HG03521 (cell line): ENCODE measurements around the gene SDR42E2.
"Not testable (repeated sequence)": the region's sequence is repeated elsewhere in the genome, so short reads cannot be mapped to it uniquely, and the experiment has no call there.

Experiments used
- ATAC-seq: cut with Tn5 transposase; IDR thresholded peaks from one replicate; pipeline ENCODE4 v1.9.1; 2021; ENCODE audit warnings: mild to moderate bottlenecking, moderate library complexity; ENCODE audit not compliant: unreplicated experiment

SDR42E2 gene

GRCh38 chr16:22190776-22191531 lies 28.6 kb downstream of the SDR42E2 start:
- peak; percentile 39 for ATAC-seq

DNA sequence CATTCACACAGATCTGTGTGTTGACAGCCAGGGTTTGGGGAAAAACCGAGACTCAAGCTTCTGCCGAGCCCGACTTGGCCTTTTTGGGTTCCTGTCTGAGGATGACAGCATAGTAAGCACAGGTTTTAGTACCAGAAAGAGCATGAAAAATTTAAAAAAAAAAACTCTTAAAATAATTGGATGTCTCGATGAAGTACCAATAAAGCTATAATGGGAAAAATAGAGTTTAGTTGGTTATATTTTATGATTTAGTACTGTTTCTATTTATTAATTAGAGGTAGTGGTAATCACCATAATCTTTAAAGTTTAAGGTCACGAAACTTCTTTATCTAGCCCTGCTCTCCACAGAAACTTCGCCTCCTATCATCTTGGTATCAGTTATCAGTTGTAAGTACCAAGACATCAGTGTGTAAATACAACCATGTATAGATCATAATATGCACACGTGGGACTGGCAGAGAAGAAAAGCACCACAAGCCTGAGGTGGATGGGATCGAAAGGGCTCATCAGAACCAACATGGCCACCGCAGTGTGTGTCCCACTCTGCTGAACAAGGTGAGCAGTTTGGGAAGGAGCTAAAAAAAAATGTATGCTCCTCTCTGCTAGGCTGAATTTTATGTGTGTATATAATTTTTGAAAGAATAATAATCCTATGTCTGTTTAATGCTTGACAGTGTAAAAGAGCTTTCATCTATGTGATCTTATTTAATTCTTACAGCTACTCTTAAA lies 29.4 kb downstream of the SDR42E2 start:
- ATAC-seq, result no peak

DNA sequence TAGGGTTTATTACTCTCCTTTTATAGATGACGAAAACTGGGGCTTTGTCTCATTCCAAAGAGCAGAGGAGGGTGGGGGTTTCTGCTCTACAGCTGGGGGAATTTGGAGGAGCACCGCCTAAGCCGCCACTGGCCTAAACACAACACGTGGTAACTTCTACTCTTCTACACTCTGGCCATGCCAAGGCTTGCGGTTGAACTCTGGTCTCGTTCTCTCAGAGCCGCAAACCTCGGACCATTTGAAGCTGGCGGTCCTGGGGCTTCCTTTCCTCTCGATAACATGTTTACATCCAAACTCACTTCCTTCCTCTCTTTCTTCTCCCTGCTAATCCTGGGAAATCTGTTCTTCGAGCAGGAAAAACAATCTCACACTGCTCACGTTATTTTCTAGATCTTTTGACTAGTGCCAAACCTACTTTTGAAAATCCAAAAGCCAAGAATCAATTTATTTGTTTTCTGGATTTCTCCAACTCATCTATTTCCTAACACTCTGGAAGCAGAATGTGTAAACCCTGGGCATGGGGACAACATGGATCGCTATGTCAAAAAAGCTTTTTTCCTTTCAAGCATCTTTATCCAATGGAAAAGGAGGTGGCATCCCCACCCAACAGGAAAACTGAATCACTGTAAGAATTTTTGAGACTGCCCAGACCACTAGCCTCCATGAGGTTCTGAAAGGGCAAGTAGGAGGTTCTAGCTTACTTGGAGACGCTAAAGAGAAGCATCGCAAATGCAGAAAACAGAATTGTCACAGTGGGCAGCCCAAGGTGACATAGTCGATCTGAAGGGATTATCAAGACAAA lies 30.2 kb downstream of the SDR42E2 start:
- no peak for ATAC-seq

DNA sequence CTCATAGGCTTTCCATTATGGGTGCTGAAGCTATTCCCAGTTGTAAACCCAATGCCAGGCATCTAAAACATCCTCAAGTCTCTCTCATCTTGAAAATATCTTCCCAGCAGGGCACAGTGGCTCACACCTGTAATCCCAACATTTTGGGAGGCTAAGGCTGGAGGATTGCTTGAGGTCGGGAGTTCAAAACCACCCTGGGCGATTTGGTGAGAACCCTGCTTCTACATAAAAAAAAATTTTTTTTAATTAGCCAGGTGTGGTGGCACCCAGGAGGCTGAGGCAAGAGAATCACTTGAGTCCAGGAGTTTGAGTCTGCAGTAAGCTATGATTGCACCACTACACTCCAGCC lies 30.7 kb downstream of the SDR42E2 start:
- ATAC-seq, result no peak

- no peak for ATAC-seq
These were observed 32.6 kb downstream of the SDR42E2 start for GRCh38 chr16:22194707-22195444.

DNA sequence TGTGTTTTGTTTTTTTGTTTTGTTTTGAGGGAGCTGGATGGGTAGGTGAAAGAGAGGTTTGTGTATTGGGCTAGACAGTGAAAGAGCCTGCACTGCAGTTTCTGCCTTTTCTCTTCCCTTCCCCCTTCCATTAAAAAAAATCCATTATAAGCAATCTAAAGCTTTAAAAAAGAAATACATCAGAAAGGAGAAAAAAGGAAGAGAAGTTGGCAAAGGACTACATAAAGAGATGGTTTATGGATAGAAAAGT lies 33.1 kb downstream of the SDR42E2 start:
- no peak for ATAC-seq

GRCh38 chr16:22195695-22196558 lies 33.6 kb downstream of the SDR42E2 start:
- ATAC-seq, result peak; percentile 32

DNA sequence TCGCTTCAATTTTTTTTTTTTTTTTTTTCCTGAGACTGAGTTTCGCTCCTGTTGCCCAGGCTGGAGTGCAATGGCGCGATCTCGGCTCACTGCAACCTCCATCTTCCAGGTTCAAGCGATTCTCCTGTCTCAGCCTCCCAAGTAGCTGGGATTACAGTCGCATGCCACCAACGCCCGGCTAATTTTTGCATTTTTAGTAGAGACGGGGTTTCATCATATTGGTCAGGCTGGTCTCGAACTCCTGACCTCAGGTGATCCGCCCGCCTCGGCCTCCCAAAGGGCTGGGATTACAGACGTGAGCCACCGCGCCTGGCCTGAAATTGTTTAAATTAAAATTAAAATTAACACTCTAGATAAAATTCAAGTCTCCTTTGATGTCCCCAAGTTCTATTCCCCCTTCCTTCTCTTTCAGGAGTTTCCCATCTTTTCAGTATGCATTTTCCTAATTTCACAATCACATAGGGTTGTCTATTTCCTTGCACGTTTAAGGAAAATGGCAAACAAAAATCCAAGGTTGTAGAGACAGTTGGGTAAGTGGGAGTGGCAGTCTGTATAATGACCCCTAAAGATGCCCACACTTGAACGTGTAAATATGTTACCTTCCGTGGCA lies 34.4 kb downstream of the SDR42E2 start:
- not testable (repeated sequence) for ATAC-seq

- no peak for ATAC-seq
These were observed 36.4 kb downstream of the SDR42E2 start for GRCh38 chr16:22198547-22199293.

GRCh38 chr16:22202261-22202637 lies 39.9 kb downstream of the SDR42E2 start:
- no peak for ATAC-seq

- ATAC-seq, result no peak
These were observed 40.8 kb downstream of the SDR42E2 start for GRCh38 chr16:22203091-22203490.

DNA sequence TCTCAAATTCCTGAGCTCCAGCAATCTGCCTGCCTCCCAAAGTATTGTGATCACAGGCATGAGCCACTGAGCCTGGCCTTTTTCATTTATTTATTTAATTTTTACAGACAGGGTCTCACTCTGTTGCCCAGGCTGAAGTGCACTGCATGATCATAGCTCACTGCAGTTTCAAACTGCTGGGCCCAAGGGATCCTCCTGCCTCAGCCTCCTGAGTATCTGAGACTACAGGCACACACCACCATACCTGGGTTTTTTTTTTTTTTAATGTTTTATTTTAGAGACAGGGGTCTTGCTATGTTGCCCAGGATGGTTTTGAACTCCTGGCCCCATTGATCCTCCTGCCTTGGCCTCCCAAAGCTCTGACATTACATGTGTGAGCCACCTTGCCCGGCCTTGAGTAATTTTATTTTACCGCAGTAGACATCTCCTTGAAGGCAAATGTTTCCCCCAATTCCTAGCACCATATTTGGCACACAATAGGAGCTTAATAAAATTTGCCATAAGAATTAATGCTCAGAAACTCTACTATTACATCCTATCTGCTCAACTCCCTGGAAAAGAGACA lies 41.9 kb downstream of the SDR42E2 start:
- no peak for ATAC-seq

DNA sequence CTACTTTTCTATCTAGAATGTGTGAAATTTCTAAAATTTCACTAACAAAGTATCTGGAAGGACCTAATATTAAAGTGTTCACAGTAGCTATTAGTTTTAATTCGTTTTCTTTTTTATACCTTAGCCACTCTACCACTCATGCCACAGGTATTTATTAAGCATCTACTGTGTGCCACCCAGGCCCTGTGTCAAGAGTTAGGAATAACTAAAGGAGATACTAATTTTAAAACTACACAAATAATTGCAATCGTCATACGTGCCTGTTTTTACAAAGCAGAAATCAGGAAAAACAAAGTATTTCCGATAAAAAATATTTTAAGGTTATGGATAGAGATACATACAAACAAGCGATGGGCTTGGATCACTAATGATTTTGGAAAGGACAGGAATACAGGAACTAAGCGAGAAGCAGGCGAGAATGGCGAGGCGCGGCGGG lies 43.3 kb downstream of the SDR42E2 start:
- no peak for ATAC-seq

DNA sequence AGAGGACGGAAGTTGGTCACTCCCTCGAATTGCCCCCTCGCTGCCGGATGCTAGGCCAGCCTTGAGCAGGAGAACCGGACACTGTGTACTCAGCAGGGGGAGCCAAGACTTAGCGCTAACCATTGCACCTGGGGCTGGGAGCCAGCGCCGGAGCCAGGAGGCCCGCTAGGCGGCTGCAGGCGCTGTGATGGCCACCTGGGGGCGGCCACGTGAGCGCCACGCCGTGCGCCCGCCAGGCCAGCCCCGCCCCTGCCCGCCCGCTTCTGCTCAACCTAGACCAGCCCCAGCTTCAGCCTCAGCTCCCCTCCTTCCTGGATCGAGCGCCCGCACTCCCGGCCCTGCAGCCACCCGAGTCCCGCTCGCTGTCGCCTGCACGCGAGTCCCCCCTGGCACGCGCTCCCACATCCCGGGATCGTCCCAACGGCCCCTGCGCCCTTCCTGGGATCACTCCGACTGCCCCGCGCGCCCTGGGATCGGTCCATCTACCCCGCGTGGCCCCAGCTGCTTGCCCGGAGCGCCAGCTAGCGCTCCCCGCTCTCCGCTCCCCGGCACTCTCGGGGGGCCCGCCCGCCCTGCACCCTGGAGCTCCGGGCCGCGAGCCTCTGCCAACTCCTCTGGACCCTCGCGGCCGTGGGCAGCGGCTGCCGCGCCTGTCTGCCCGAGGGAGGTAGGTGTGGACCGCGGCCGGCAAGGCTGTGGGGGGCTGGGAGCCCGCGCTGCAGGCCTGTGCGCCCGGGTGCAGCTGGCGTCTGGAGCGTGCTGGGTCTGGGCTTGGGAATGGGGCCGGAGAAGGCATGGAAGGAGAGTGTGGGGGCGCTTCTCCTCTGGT lies 43.9 kb downstream of the SDR42E2 start, which contains the start of gene EEF2K:
Gene EEF2K (plus strand): TSS at position 266 of the 829 bp plus-strand sequence. CDS start 19,452 bp downstream, outside the sequence.
- ATAC-seq, result peak; percentile 80

DNA sequence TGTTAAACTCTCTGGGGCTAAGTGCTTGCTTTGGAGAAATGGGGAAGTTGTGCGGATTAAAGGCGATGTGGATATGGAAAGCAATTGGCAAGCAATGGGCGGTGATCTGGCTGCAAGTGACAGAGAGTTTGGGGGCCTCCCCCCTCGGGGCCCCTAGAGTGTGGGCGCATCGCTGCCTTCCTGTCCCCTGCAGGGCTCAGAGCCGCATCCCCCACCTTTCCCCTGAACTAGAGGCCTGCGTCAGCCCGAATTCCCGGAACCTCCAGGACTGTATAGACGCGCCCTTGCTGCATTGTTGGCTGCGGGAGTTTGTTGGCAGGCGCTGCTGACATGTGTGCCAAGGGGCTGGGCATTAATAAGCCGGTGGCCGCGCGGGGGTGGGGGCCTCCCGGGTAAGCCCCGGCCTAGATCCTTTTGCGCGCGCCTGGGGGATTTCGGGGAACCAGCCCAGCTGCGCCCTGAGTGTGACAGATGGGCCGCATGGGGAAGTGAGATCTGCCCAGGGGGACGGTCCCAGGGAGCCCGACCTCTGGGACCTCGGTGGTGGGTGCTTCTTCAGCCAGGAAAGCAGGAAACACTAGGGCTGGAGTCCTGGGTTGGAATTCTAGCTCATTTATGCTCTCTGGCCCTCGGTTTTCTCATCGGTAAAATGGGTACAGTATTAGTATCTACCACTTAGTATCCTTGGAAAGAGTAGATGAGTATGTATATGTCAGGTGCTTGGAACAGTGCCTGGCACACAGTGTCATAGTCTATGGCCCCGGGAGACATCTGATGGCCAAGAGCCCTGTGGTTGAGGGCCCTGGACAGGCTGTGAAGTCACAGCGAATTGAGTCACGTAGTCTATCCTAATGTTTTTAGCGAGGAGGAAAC lies 44.8 kb downstream of the SDR42E2 start:
- ATAC-seq, result no peak

DNA sequence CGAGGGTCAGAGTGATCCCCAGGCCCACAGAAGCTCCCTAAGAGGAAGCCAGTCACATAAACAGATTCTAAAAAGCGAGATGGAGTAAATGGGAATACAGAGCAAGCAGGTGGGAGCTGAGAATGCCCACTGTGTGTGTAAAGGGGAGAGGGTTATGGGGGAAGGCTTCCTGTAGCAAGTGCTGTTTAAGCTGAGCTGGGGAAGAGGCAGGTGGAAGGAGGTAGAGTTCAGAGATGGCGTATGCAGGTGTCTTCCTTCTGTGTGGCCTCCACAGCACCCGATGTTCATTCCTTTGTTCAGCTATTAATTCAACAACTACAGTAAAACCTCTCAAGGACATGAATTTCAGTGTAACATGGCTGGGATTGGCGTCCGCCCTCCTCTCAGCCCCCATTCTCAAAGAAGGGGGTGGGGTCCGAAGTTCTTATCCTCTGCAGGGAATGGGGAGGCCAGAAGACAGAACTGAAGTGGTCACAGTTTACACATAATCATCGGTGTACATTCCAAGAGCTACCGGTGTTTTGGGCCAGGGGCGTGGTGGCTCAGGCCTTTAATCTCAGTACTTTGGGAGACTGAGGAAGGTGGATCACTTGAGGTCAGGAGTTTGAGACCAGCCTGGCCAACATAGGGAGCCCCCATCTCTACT lies 45.5 kb downstream of the SDR42E2 start:
- no peak for ATAC-seq
